Anterior cingulate cortex (tissue), 58 donors: ENCODE results near the gene RO60.

ENCODE experiments used
- DNase-seq, 58 donors: peaks; one replicate each; lab custom pipeline; 2025; lab: John Stamatoyannopoulos, UW

Gene RO60

GRCh38 chr1:193060406-193060805, 994 bp downstream of the RO60 start:
- DNase-seq: no peak

- DNase-seq: no peak
Measured at GRCh38 chr1:193060938-193061337, 1.5 kb downstream of the RO60 start.

- DNase-seq: no peak
Measured at GRCh38 chr1:193062698-193063463, 3.5 kb downstream of the RO60 start.

GRCh38 chr1:193065954-193066353, 6.5 kb downstream of the RO60 start:
- DNase-seq: no peak

- DNase-seq: no peak
Measured at GRCh38 chr1:193066606-193067005, 7.2 kb downstream of the RO60 start.

GRCh38 chr1:193068013-193068412, 8.6 kb downstream of the RO60 start:
- no peak for DNase-seq

GRCh38 chr1:193069748-193070385, 10.5 kb downstream of the RO60 start:
- no peak for DNase-seq

GRCh38 chr1:193070386-193070753, 11.0 kb downstream of the RO60 start:
- DNase-seq: no peak

- no peak for DNase-seq
Measured at GRCh38 chr1:193070942-193071341, 11.5 kb downstream of the RO60 start.

GRCh38 chr1:193077991-193078390, 18.6 kb downstream of the RO60 start:
- no peak for DNase-seq

GRCh38 chr1:193079187-193079586, 19.8 kb downstream of the RO60 start:
- DNase-seq: no peak

GRCh38 chr1:193083365-193084088, 24.1 kb downstream of the RO60 start:
- DNase-seq: no peak

GRCh38 chr1:193085263-193085662, 25.9 kb downstream of the RO60 start:
- no peak for DNase-seq

GRCh38 chr1:193086342-193086741, 26.9 kb downstream of the RO60 start:
- no peak for DNase-seq

GRCh38 chr1:193087893-193088292, 28.5 kb downstream of the RO60 start:
- no peak for DNase-seq

GRCh38 chr1:193090865-193091264, 31.5 kb downstream of the RO60 start:
- DNase-seq: no peak

GRCh38 chr1:193094112-193094511, 34.7 kb downstream of the RO60 start:
- no peak for DNase-seq

GRCh38 chr1:193102662-193103061, 43.2 kb downstream of the RO60 start:
- DNase-seq: no peak

GRCh38 chr1:193103759-193104501, 44.5 kb downstream of the RO60 start:
- DNase-seq: peak in 1 of 58 donors; percentile 34

- DNase-seq: peak in 50 of 58 donors; percentile 5 to 66 (median 28)
Measured at GRCh38 chr1:193104502-193104906, 45.1 kb downstream of the RO60 start.
